OCI-LY3 (cell line): ENCODE measurements around the gene NTN3.

Experiments
- EZH2phosphoT487 ChIP-seq: fragments of 200-600 bp; shearing (Covaris generic); IDR thresholded peaks from 2 replicates; pipeline ENCODE4 v1.6.1; 2018; ENCODE audit warnings: antibody characterized with exemption, mixed run types, low read depth
- TF ChIP-seq, protein P1 (sequence below): fragments of 200-600, 300-600 bp; sonication (generic); IDR thresholded peaks from 2 replicates; pipeline ENCODE4 v1.5.1; 2014; ENCODE audit warnings: antibody characterized with exemption, low read length, low read depth

DNA sequence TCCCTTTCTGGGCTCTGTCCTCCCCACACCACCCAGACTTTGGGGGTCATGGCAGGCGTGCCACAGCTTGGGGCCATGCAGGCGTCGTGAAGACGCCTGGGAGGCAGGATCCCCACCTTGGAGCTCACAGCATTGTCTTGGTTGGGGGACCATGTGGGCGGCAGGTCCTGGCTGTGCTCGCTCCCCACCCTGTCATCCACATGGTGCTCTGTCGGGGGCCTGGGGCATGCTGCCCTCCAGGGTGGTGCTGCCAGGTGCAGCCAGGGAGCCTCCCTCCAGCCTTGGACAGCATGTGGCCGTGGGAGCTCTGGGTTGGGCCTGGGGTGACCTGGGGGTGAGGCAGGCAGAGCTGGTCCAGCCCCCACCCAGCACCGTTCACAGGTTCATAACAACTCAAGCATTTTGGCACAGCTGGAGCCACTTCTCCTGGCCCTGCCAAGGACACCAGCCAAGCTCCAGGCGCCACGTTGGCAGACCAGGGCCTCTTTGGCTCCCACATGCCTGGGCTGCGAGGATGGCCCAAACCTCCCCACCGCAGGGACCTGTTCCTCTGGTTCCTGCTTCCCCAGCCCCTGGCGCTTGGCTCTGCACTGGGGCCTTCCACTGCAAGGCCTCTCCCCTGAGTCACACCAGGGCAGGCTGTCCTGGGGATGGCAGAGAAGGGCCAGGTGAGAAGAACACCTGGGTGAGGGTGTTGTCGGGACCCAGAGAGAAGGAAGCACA, 27.6 kb downstream of the NTN3 start:
- TF ChIP-seq, protein P1, sequence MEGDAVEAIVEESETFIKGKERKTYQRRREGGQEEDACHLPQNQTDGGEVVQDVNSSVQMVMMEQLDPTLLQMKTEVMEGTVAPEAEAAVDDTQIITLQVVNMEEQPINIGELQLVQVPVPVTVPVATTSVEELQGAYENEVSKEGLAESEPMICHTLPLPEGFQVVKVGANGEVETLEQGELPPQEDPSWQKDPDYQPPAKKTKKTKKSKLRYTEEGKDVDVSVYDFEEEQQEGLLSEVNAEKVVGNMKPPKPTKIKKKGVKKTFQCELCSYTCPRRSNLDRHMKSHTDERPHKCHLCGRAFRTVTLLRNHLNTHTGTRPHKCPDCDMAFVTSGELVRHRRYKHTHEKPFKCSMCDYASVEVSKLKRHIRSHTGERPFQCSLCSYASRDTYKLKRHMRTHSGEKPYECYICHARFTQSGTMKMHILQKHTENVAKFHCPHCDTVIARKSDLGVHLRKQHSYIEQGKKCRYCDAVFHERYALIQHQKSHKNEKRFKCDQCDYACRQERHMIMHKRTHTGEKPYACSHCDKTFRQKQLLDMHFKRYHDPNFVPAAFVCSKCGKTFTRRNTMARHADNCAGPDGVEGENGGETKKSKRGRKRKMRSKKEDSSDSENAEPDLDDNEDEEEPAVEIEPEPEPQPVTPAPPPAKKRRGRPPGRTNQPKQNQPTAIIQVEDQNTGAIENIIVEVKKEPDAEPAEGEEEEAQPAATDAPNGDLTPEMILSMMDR: no peak
- no peak for TF ChIP-seq EZH2phosphoT487
